Pulmonary artery endothelial cell (primary cell): Measurements from ENCODE around the gene OTOL1. TPM values are rescaled to one million over a fixed set of nuclear protein-coding genes. Genes with fewer than 3 reads are reported as not detected.

Experiments used
- DNase-seq: peaks from one replicate; pipeline ENCODE4 v3.0.0-alpha.2; 2011; ENCODE audit warnings: low read depth, low spot score
- total RNA-seq: library from RNA; depleted of rRNA; stranded (reverse); fragments of >200 nt; gene quantifications from 2 replicates; pipeline ENCODE4 v1.2.3, GENCODE V29; 2014

Gene OTOL1
- total RNA-seq, 1 donor from 2014 or later: not detected

GRCh38 chr3:161540594-161540993, 44.0 kb downstream of the OTOL1 start:
- DNase-seq: no peak

GRCh38 chr3:161545824-161546223, 49.2 kb downstream of the OTOL1 start:
- no peak for DNase-seq

- no peak for DNase-seq
Measured at GRCh38 chr3:161548301-161548700, 51.7 kb downstream of the OTOL1 start.

GRCh38 chr3:161549261-161549660, 52.7 kb downstream of the OTOL1 start:
- no peak for DNase-seq

GRCh38 chr3:161550491-161551195, 54.0 kb downstream of the OTOL1 start:
- no peak for DNase-seq

- DNase-seq: no peak
Measured at GRCh38 chr3:161551697-161552096, 55.1 kb downstream of the OTOL1 start.

GRCh38 chr3:161552984-161553560, 56.5 kb downstream of the OTOL1 start:
- DNase-seq: no peak

Other genes with a start within 250 kb of the OTOL1 start
- gene SPTSSB, start 125.3 kb upstream of the OTOL1 start, total RNA-seq: not detected in 2 replicates